ENCODE results near the gene GALNT7. TPM values are rescaled to one million over a fixed set of nuclear protein-coding genes. Genes with fewer than 3 reads are reported as not detected.

Gene GALNT7
- total RNA-seq, 1 donor = 18.8 TPM

DNA sequence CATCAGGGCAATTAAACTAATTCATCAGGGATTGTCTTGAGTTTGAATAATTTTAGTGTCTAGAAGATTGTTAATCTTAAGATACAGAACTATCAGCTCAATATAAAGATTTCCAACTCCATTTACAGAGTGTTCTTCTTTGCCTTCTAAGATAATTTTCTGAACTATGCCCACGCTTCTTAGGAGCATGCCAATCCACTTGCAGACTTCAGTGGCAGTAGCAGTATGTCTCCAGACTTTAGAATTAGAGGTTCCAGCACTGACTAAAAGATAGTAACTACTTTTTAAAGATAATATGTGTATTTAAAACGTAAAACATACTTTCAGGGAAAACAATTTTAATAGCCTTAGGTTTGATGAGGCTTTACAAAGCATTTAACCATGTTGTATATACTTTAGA lies 34.2 kb upstream of the GALNT7 start:
- TF ChIP-seq, protein P1, sequence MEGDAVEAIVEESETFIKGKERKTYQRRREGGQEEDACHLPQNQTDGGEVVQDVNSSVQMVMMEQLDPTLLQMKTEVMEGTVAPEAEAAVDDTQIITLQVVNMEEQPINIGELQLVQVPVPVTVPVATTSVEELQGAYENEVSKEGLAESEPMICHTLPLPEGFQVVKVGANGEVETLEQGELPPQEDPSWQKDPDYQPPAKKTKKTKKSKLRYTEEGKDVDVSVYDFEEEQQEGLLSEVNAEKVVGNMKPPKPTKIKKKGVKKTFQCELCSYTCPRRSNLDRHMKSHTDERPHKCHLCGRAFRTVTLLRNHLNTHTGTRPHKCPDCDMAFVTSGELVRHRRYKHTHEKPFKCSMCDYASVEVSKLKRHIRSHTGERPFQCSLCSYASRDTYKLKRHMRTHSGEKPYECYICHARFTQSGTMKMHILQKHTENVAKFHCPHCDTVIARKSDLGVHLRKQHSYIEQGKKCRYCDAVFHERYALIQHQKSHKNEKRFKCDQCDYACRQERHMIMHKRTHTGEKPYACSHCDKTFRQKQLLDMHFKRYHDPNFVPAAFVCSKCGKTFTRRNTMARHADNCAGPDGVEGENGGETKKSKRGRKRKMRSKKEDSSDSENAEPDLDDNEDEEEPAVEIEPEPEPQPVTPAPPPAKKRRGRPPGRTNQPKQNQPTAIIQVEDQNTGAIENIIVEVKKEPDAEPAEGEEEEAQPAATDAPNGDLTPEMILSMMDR (IDR thresholded peaks at IDR 0.05; ENCODE audit: extremely low read depth, low read depth, low read length) = no peak
- Histone ChIP-seq H3K36me3 (ENCODE audit: insufficient read depth, low read length) (no peaks in the 10 kb centered on the region), H3K4me3 (ENCODE audit: insufficient read depth, low read length) (no peak overlapping the region), H4K20me1 (ENCODE audit: insufficient read depth, low read length) (no peaks in the 10 kb centered on the region), H2AFZ (ENCODE audit: low read length) (no peak overlapping the region), H3K79me2 (ENCODE audit: insufficient read depth, low read length) (no peaks in the 10 kb centered on the region), H3K27ac (ENCODE audit: low read depth, low read length) (no peak overlapping the region), H3K27me3 (ENCODE audit: insufficient read depth, low read length) (no peaks in the 10 kb centered on the region), H3K4me1 (ENCODE audit: insufficient read depth, low read length) (no peaks in the 10 kb centered on the region), H3K4me2 (ENCODE audit: insufficient read depth, low read length) (no peak overlapping the region), H3K9me3 (ENCODE audit: low read depth, low read length) (no peaks in the 10 kb centered on the region)
- DNase-seq (ENCODE audit: insufficient read length, low spot score, missing footprints) = no peak

DNA sequence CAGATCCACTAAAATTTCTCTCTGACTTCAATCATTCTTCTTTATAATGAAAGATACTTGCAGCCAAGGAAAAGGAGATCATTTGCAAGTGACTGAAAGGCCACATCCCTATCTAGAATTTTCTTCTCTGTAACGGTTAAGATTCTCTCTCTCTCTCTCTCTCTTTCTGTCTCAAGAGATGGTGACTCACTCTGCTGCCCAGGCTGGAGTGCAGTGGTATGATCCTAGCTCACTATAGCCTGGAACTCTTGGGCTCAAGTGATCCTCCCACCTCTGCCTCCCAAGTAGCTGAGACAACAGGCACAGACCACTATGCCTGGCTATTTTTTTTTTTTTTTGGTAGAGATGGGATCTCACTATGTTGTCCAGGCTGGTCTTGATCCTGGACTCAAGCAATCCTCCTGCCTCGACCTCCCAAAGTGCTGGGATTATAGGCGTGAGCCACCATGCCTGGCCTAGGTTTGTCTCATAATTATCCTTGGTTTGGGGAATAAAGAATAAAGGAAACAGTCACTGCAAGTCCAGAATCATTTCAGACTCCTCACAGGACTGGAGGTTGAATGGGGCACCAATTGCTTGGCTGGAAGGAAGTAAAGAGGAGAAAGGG lies 33.3 kb upstream of the GALNT7 start:
- Histone ChIP-seq H4K20me1 (ENCODE audit: insufficient read depth, low read length) (no peaks in the 10 kb centered on the region), H2AFZ (ENCODE audit: low read length) (no peak overlapping the region), H3K4me3 (ENCODE audit: insufficient read depth, low read length) (no peak overlapping the region), H3K27me3 (ENCODE audit: insufficient read depth, low read length) (no peaks in the 10 kb centered on the region), H3K4me2 (ENCODE audit: insufficient read depth, low read length) (no peak overlapping the region), H3K79me2 (ENCODE audit: insufficient read depth, low read length) (no peaks in the 10 kb centered on the region), H3K27ac (ENCODE audit: low read depth, low read length) (no peak overlapping the region), H3K4me1 (ENCODE audit: insufficient read depth, low read length) (no peaks in the 10 kb centered on the region), H3K9me3 (ENCODE audit: low read depth, low read length) (no peaks in the 10 kb centered on the region), H3K36me3 (ENCODE audit: insufficient read depth, low read length) (no peaks in the 10 kb centered on the region)
- TF ChIP-seq, protein P1 (IDR thresholded peaks at IDR 0.05; ENCODE audit: extremely low read depth, low read depth, low read length) = no peak
- no peak for DNase-seq (ENCODE audit: insufficient read length, low spot score, missing footprints)

DNA sequence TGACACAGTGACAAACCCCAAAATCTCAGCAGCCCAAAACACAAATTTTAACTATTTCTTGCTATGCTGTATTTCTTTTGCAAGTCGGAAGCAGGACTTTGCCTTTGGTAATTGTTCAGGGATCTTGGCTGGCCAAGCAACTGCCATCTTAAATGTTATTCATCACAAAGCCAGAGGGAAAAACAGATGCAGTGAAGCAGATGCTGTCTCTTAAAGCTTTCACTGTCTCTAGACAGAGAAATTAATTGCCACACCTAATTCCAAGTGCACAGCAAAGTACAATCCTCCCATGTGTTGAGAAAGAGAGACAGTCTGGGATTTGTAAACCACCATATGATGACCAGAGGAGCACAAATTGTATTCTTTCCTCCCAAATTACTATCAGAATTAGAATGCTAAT lies 30.0 kb upstream of the GALNT7 start:
- Histone ChIP-seq H3K4me1 (ENCODE audit: insufficient read depth, low read length) (no peaks in the 10 kb centered on the region), H4K20me1 (ENCODE audit: insufficient read depth, low read length) (no peaks in the 10 kb centered on the region), H3K79me2 (ENCODE audit: insufficient read depth, low read length) (no peaks in the 10 kb centered on the region), H3K9me3 (ENCODE audit: low read depth, low read length) (no peaks in the 10 kb centered on the region), H3K27me3 (ENCODE audit: insufficient read depth, low read length) (no peaks in the 10 kb centered on the region), H3K36me3 (ENCODE audit: insufficient read depth, low read length) (no peaks in the 10 kb centered on the region), H2AFZ (ENCODE audit: low read length) (no peak overlapping the region), H3K27ac (ENCODE audit: low read depth, low read length) (no peak overlapping the region), H3K4me3 (ENCODE audit: insufficient read depth, low read length) (no peak overlapping the region), H3K4me2 (ENCODE audit: insufficient read depth, low read length) (no peak overlapping the region)
- TF ChIP-seq, protein P1 (IDR thresholded peaks at IDR 0.05; ENCODE audit: extremely low read depth, low read depth, low read length) = no peak
- DNase-seq (ENCODE audit: insufficient read length, low spot score, missing footprints) = no peak

DNA sequence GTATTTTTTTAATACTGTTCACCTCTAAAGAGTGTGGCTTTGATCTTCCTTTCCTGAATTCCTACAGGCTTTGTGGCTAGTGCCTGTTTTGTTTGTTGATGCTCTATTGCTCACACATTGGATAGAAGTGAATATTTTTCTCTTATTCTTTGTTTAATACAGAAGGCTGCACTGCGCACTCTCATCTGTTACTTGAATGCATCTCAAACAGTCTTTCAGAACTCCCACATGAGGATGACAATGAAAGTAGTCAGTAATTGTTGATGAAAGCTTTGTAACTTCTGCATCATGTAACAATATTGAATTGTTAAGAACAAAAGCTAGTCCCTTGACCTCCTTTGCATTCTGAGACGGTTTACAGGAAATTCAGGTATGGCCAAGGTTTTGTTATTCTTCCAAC lies 29.1 kb upstream of the GALNT7 start:
- DNase-seq (ENCODE audit: insufficient read length, low spot score, missing footprints) = no peak
- H3K4me3 ChIP-seq (ENCODE audit: insufficient read depth, low read length) = no peak overlapping the region
- no peaks in the 10 kb centered on the region for H3K36me3 ChIP-seq (ENCODE audit: insufficient read depth, low read length)
- no peak overlapping the region for H3K4me2 ChIP-seq (ENCODE audit: insufficient read depth, low read length)
- H3K9me3 ChIP-seq (ENCODE audit: low read depth, low read length) = no peaks in the 10 kb centered on the region
- TF ChIP-seq, protein P1 (IDR thresholded peaks at IDR 0.05; ENCODE audit: extremely low read depth, low read depth, low read length) = no peak
- H2AFZ ChIP-seq (ENCODE audit: low read length) = no peak overlapping the region
- H3K4me1 ChIP-seq (ENCODE audit: insufficient read depth, low read length) = no peaks in the 10 kb centered on the region
- no peak overlapping the region for H3K27ac ChIP-seq (ENCODE audit: low read depth, low read length)
- no peaks in the 10 kb centered on the region for H3K79me2 ChIP-seq (ENCODE audit: insufficient read depth, low read length)
- no peaks in the 10 kb centered on the region for H4K20me1 ChIP-seq (ENCODE audit: insufficient read depth, low read length)
- no peaks in the 10 kb centered on the region for H3K27me3 ChIP-seq (ENCODE audit: insufficient read depth, low read length)

All from osteoblast (primary cell).